Liver (tissue), 3 donors: ENCODE data around the gene CAMK1D.

Experiments used
- CTCF ChIP-seq: fragments of 150-350 bp; IDR thresholded peaks from 2 replicates; pipeline ENCODE4 v1.5.1; 2017; ENCODE audit warnings: improper control_type of control experiment, low read depth, low read length; ENCODE audit not compliant: missing input control
- FOXA2 ChIP-seq: IDR thresholded peaks from 2 replicates; pipeline ENCODE4 v1.6.1; 2016; ENCODE audit warnings: antibody characterized with exemption
- HNF4A ChIP-seq, 2 donors: conservative IDR thresholded peaks; 2 replicates each; pipeline ENCODE4 v1.6.1; 2016; ENCODE audit warnings: antibody characterized with exemption in 2 of 2, mild to moderate bottlenecking in 2 of 2
- JUND ChIP-seq, 2 donors: IDR thresholded peaks; 2 replicates each; pipeline ENCODE4 v1.6.1; 2016; ENCODE audit warnings: antibody characterized with exemption in 2 of 2
- MAX ChIP-seq: IDR thresholded peaks from 2 replicates; pipeline ENCODE4 v1.6.1; 2016; ENCODE audit warnings: antibody characterized with exemption
- RAD21 ChIP-seq, 2 donors: IDR thresholded peaks; 2 replicates each; pipeline ENCODE4 v1.6.1; 2016; ENCODE audit warnings: antibody characterized with exemption in 2 of 2, mild to moderate bottlenecking in 2 of 2
- RXRA ChIP-seq, 2 donors: IDR thresholded peaks; 2 replicates each; pipeline ENCODE4 v1.6.1; 2017 to 2018; ENCODE audit warnings: antibody characterized with exemption in 2 of 2, mild to moderate bottlenecking in 1 of 2
- YY1 ChIP-seq: IDR thresholded peaks from 2 replicates; pipeline ENCODE4 v1.6.1; 2016; ENCODE audit warnings: antibody characterized with exemption, mild to moderate bottlenecking
- donor health status: healthy.
- donor health status: healthy.

GRCh38 chr10:12768156-12769100, 419.1 kb downstream of the CAMK1D start:
- TF ChIP-seq CTCF (no peak), JUND (IDR thresholded peaks at IDR 0.05) (no peak), RXRA (IDR thresholded peaks at IDR 0.05) (no peak), HNF4A (conservative IDR thresholded peaks at IDR 0.05) (no peak), MAX (no peak), FOXA2 (no peak), RAD21 (IDR thresholded peaks at IDR 0.05) (no peak), YY1 (no peak)
